NCI-H2227 (cell line): ENCODE data around the gene KIFC3.
"Not testable (repeated sequence)": the region's sequence is repeated elsewhere in the genome, so short reads cannot be mapped to it uniquely, and the experiment has no call there.

ENCODE experiments used
- DNase-seq: peaks from one replicate; lab custom pipeline; 2025; ENCODE audit not compliant: unreplicated experiment; lab: John Stamatoyannopoulos, UW

Gene KIFC3

GRCh38 chr16:57802341-57803133, at the start of gene KIFC3:
Gene KIFC3, minus strand, starts transcription at chr16:57802491. Its CDS starts 4,248 bp downstream, at chr16:57798243.
- DNase-seq: peak; percentile 77

GRCh38 chr16:57848181-57848580, 45.9 kb upstream of the KIFC3 start:
- DNase-seq: no peak

GRCh38 chr16:57846931-57847330, 44.6 kb upstream of the KIFC3 start:
- not testable (repeated sequence) for DNase-seq

- DNase-seq: peak; percentile 49
Observed at GRCh38 chr16:57846078-57846697, 43.9 kb upstream of the KIFC3 start.

GRCh38 chr16:57845115-57845514, 42.8 kb upstream of the KIFC3 start:
- no peak for DNase-seq

GRCh38 chr16:57844416-57845030, 42.2 kb upstream of the KIFC3 start:
- DNase-seq: no peak

- DNase-seq: no peak
Observed at GRCh38 chr16:57843400-57843799, 41.1 kb upstream of the KIFC3 start.

GRCh38 chr16:57842601-57843000, 40.3 kb upstream of the KIFC3 start:
- DNase-seq: no peak

GRCh38 chr16:57840833-57841232, 38.5 kb upstream of the KIFC3 start:
- no peak for DNase-seq

- peak; percentile 44 for DNase-seq
Observed at GRCh38 chr16:57838161-57838560, 35.9 kb upstream of the KIFC3 start.

GRCh38 chr16:57837305-57838125, 35.2 kb upstream of the KIFC3 start:
- DNase-seq: peak; percentile 60

- DNase-seq: not testable (repeated sequence)
Observed at GRCh38 chr16:57835439-57835838, 33.1 kb upstream of the KIFC3 start.

- no peak for DNase-seq
Observed at GRCh38 chr16:57834936-57835335, 32.6 kb upstream of the KIFC3 start.

GRCh38 chr16:57830890-57831484, 28.7 kb upstream of the KIFC3 start:
- no peak for DNase-seq

- no peak for DNase-seq
Observed at GRCh38 chr16:57829969-57830360, 27.7 kb upstream of the KIFC3 start.

- DNase-seq: no peak
Observed at GRCh38 chr16:57828272-57829161, 26.2 kb upstream of the KIFC3 start.

GRCh38 chr16:57826706-57827625, 24.7 kb upstream of the KIFC3 start:
- DNase-seq: no peak

- DNase-seq: no peak
Observed at GRCh38 chr16:57826052-57826451, 23.8 kb upstream of the KIFC3 start.
